ENCODE measurements around the gene BABAM1. TPM values are rescaled to one million over a fixed set of nuclear protein-coding genes. Genes with fewer than 3 reads are reported as not detected.
A peak's percentile ranks its signal among the peaks of the same experiment; 100 is the strongest.

Gene BABAM1
- total RNA-seq, 1 donor from 2014 or later = 92.5 TPM

GRCh38 chr19:17235300-17235970 is 31.8 kb upstream of the BABAM1 start:
- peak overlapping the region; percentile 47 for H3K4me3 Mint-ChIP-seq (ENCODE audit: unreplicated experiment)
- no peaks in the 10 kb centered on the region for H3K27me3 Mint-ChIP-seq (ENCODE audit: unreplicated experiment)
- peak overlapping the region; percentile 41 for H3K27ac Mint-ChIP-seq (ENCODE audit: unreplicated experiment)
- H3K9me3 Mint-ChIP-seq (ENCODE audit: unreplicated experiment) = no peaks in the 10 kb centered on the region
- DNase-seq (ENCODE audit: extremely low spot score, unreplicated experiment) = peak; percentile 90
- peaks cover 16% of the 10 kb centered on the region for H3K36me3 Mint-ChIP-seq (ENCODE audit: unreplicated experiment)
- TF ChIP-seq, protein P1, sequence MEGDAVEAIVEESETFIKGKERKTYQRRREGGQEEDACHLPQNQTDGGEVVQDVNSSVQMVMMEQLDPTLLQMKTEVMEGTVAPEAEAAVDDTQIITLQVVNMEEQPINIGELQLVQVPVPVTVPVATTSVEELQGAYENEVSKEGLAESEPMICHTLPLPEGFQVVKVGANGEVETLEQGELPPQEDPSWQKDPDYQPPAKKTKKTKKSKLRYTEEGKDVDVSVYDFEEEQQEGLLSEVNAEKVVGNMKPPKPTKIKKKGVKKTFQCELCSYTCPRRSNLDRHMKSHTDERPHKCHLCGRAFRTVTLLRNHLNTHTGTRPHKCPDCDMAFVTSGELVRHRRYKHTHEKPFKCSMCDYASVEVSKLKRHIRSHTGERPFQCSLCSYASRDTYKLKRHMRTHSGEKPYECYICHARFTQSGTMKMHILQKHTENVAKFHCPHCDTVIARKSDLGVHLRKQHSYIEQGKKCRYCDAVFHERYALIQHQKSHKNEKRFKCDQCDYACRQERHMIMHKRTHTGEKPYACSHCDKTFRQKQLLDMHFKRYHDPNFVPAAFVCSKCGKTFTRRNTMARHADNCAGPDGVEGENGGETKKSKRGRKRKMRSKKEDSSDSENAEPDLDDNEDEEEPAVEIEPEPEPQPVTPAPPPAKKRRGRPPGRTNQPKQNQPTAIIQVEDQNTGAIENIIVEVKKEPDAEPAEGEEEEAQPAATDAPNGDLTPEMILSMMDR (IDR thresholded peaks at IDR 0.05) = peak; percentile 69
- H3K4me1 Mint-ChIP-seq (ENCODE audit: unreplicated experiment) = peaks cover 13% of the 10 kb centered on the region

GRCh38 chr19:17235971-17236777 is 31.1 kb upstream of the BABAM1 start:
- peaks cover 16% of the 10 kb centered on the region for H3K36me3 Mint-ChIP-seq (ENCODE audit: unreplicated experiment)
- DNase-seq (ENCODE audit: extremely low spot score, unreplicated experiment) = no peak
- no peaks in the 10 kb centered on the region for H3K9me3 Mint-ChIP-seq (ENCODE audit: unreplicated experiment)
- peaks cover 18% of the 10 kb centered on the region for H3K4me1 Mint-ChIP-seq (ENCODE audit: unreplicated experiment)
- TF ChIP-seq, protein P1 (IDR thresholded peaks at IDR 0.05) = no peak
- peak overlapping the region; percentile 34 for H3K27ac Mint-ChIP-seq (ENCODE audit: unreplicated experiment)
- H3K4me3 Mint-ChIP-seq (ENCODE audit: unreplicated experiment) = peak overlapping the region; percentile 26
- no peaks in the 10 kb centered on the region for H3K27me3 Mint-ChIP-seq (ENCODE audit: unreplicated experiment)

- no peak for DNase-seq (ENCODE audit: extremely low spot score, unreplicated experiment)
- H3K4me1 Mint-ChIP-seq (ENCODE audit: unreplicated experiment) = peaks cover 25% of the 10 kb centered on the region
- H3K9me3 Mint-ChIP-seq (ENCODE audit: unreplicated experiment) = no peaks in the 10 kb centered on the region
- no peak overlapping the region for H3K4me3 Mint-ChIP-seq (ENCODE audit: unreplicated experiment)
- TF ChIP-seq, protein P1 (IDR thresholded peaks at IDR 0.05) = no peak
- peaks cover 14% of the 10 kb centered on the region for H3K36me3 Mint-ChIP-seq (ENCODE audit: unreplicated experiment)
- no peaks in the 10 kb centered on the region for H3K27me3 Mint-ChIP-seq (ENCODE audit: unreplicated experiment)
- H3K27ac Mint-ChIP-seq (ENCODE audit: unreplicated experiment) = no peak overlapping the region
Measured at GRCh38 chr19:17236811-17237543, 30.3 kb upstream of the BABAM1 start.

- Mint-ChIP-seq H3K4me3 (ENCODE audit: unreplicated experiment) (peak overlapping the region; percentile 35), H3K27me3 (ENCODE audit: unreplicated experiment) (no peaks in the 10 kb centered on the region), H3K36me3 (ENCODE audit: unreplicated experiment) (peaks cover 9% of the 10 kb centered on the region), H3K27ac (ENCODE audit: unreplicated experiment) (no peak overlapping the region), H3K9me3 (ENCODE audit: unreplicated experiment) (no peaks in the 10 kb centered on the region), H3K4me1 (ENCODE audit: unreplicated experiment) (peaks cover 31% of the 10 kb centered on the region)
- DNase-seq (ENCODE audit: extremely low spot score, unreplicated experiment) = no peak
- TF ChIP-seq, protein P1 (IDR thresholded peaks at IDR 0.05) = no peak
Measured at GRCh38 chr19:17237747-17238706, 29.2 kb upstream of the BABAM1 start.
